ENCODE results near the gene TFR2. TPM values are rescaled to one million over a fixed set of nuclear protein-coding genes. Genes with fewer than 3 reads are reported as not detected.

TFR2 gene
- total and polyA plus RNA-seq, 9 of the 15 experiments (the other 6 are each of a cell fraction or from before 2014, with no cell fraction given) = 3.8 to 123 (median 51.1) TPM

DNA sequence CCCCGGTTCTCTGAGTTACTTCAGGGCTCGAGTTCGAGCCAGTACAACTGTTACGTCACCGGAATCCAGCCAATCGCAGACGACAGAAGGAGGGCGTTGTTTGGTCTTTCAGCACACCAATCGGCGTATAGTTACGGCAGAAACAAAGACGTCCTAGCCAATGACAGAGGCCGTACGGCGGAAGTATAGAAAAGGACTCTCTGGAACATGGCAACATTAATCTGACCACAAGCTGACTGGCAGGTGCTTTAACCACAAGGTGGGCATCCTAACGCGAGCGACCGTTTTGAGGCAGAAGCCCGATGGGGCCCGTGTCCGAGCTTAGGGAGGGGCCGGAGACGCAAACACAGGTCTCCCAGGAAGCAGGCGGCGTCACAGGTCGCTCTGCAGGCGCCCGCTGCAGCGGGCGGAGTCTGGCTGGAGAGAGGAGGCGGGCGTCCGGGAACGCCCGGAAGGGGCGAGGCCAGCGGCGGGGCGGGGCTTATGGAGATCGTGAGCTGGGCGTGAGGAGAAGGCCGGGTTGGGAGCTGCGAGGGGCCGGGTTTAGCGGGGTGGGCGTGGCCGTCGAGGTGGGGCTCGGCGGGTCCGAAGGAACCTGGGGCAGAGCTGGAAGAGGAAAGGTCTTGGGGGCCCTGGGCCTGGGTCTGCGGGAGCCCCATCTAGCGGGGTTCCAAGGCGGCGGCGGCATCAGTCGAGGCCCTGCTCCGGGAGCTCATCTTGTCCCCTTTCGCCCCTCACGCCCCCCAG, 29.2 kb downstream of the TFR2 start, which contains the start of gene MOSPD3 (continued):
- TF ChIP-seq AFF4 (CRISPR knock-in tag; IDR thresholded peaks at IDR 0.05) = 0 out of 2 replicates have a peak, but pooled peaks have one; percentile 1
- TF ChIP-seq SRSF7 (optimal IDR thresholded peaks at IDR 0.05; ENCODE audit: low read depth, low read length) = no peak
- TF ChIP-seq MNT (conservative IDR thresholded peaks at IDR 0.05) = peak; percentile 82 to 92
- TF ChIP-seq ARHGAP35 (IDR thresholded peaks at IDR 0.05; ENCODE audit: partially characterized antibody) = no peak
- TF ChIP-seq TCFL5 (CRISPR knock-in tag; conservative IDR thresholded peaks at IDR 0.05) = no peak
- TF ChIP-seq ASH1L (IDR thresholded peaks at IDR 0.05; ENCODE audit: borderline replicate concordance, low read depth, partially characterized antibody) = peak; percentile 86
- TF ChIP-seq ERF (CRISPR knock-in tag; IDR thresholded peaks at IDR 0.05) = 0 out of 2 replicates have a peak, but pooled peaks have one; percentile 16
- TF ChIP-seq ESRRA (IDR thresholded peaks at IDR 0.05; ENCODE audit: borderline replicate concordance, low read depth) = peak; percentile 92; the same call in 1 of the 2 replicates
- TF ChIP-seq MTA2 (IDR thresholded peaks at IDR 0.05; ENCODE audit: low read depth) = no peak
- 0 out of 2 replicates have a peak, but pooled peaks have one; percentile 37 for TF ChIP-seq MITF (IDR thresholded peaks at IDR 0.05)
- TF ChIP-seq EHMT2 (IDR thresholded peaks at IDR 0.05) = no peak
- no peak for TF ChIP-seq ZNF3 (CRISPR knock-in tag; IDR thresholded peaks at IDR 0.05)
- TF ChIP-seq NR2F6 (CRISPR knock-in tag; IDR thresholded peaks at IDR 0.05) = no peak
- no peak for TF ChIP-seq HDAC6 (IDR thresholded peaks at IDR 0.05; ENCODE audit: low read depth, low read length)
- no peak for TF ChIP-seq GABPB2 (CRISPR knock-in tag; conservative IDR thresholded peaks at IDR 0.05)
- no peak for TF ChIP-seq SNIP1 (IDR thresholded peaks at IDR 0.05; ENCODE audit: low read depth)
- TF ChIP-seq, protein P1, sequence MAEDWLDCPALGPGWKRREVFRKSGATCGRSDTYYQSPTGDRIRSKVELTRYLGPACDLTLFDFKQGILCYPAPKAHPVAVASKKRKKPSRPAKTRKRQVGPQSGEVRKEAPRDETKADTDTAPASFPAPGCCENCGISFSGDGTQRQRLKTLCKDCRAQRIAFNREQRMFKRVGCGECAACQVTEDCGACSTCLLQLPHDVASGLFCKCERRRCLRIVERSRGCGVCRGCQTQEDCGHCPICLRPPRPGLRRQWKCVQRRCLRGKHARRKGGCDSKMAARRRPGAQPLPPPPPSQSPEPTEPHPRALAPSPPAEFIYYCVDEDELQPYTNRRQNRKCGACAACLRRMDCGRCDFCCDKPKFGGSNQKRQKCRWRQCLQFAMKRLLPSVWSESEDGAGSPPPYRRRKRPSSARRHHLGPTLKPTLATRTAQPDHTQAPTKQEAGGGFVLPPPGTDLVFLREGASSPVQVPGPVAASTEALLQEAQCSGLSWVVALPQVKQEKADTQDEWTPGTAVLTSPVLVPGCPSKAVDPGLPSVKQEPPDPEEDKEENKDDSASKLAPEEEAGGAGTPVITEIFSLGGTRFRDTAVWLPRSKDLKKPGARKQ (CRISPR knock-in tag; IDR thresholded peaks at IDR 0.05) = no peak
- TF ChIP-seq SIN3A (IDR thresholded peaks at IDR 0.05; ENCODE audit: borderline replicate concordance in 2 of 2, control insufficient read depth in 1 of 2, low read depth in 2 of 2, low read length in 2 of 2) = peak; percentile 61 to 89; a peak in 1 of 4 replicates
- TF ChIP-seq SUPT5H (IDR thresholded peaks at IDR 0.05) = peak; percentile 93
- TF ChIP-seq ZNF561 (CRISPR knock-in tag; conservative IDR thresholded peaks at IDR 0.05) = no peak

All from K562 (cell line).